GM18507 (cell line): ENCODE measurements around the gene MTMR4.
"Not testable (repeated sequence)": the region's sequence is repeated elsewhere in the genome, so short reads cannot be mapped to it uniquely, and the experiment has no call there.

Source experiments
- DNase-seq: peaks from one replicate; pipeline ENCODE4 v3.0.0; 2011; ENCODE audit warnings: low read depth; ENCODE audit not compliant: insufficient read length; ENCODE audit errors: extremely low spot score
- FAIRE-seq: peaks from 2 replicates; lab custom pipeline; 2011; peaks lifted over from hg19 to GRCh38; lab: Jason Lieb, UNC

The MTMR4 gene

DNA sequence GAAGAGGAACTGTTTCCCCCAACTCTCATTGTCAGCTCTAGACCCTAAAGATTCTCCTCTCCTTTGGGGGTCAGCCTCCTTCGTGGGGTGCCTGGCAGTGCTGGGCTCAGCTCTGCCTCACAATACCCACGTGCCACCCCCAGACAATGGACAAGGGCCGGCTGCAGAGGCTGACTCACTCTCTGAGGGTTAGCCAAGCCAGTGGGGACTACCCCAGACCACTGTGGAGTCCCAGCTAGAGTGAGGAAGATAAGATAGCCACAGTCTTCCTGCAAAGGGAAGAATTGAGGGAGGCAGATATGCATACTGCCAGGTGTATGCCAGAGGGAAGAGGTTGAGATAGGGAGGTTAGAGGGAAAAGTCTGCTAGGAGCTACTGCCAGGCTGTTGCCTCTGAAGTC, 13.5 kb upstream of the MTMR4 start:
- FAIRE-seq (no peak), DNase-seq (no peak)

DNA sequence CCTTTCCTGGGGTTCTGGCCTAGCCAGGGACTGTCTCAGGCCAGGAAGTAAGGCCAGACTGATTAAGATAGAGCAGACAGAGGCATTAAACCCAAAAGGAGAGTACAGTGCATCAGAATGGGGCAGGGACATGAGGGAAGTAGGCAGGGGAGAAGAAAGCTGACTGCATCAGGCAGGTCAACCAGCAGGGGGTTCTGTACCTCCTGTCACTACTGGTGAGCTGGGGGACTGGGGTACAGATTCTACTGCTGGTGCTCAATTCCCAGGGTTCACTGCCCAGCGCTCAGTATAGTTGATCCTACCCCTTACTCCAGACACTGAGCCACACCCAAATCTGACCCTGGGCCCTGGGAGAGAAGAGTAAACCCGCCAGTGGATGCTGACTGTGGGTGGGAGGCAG, 12.9 kb upstream of the MTMR4 start:
- DNase-seq, result no peak
- no peak for FAIRE-seq

- FAIRE-seq (no peak), DNase-seq (no peak)
Observed at GRCh38 chr17:58525239-58525638, 10.8 kb upstream of the MTMR4 start.

GRCh38 chr17:58521680-58522079, 7.2 kb upstream of the MTMR4 start:
- FAIRE-seq, result no peak
- DNase-seq, result no peak

- DNase-seq, result no peak
- FAIRE-seq, result no peak
Observed at GRCh38 chr17:58520843-58521430, 6.5 kb upstream of the MTMR4 start.

GRCh38 chr17:58517928-58518609, 3.6 kb upstream of the MTMR4 start:
- peak; percentile 94 for DNase-seq
- FAIRE-seq, result peak; percentile 98

DNA sequence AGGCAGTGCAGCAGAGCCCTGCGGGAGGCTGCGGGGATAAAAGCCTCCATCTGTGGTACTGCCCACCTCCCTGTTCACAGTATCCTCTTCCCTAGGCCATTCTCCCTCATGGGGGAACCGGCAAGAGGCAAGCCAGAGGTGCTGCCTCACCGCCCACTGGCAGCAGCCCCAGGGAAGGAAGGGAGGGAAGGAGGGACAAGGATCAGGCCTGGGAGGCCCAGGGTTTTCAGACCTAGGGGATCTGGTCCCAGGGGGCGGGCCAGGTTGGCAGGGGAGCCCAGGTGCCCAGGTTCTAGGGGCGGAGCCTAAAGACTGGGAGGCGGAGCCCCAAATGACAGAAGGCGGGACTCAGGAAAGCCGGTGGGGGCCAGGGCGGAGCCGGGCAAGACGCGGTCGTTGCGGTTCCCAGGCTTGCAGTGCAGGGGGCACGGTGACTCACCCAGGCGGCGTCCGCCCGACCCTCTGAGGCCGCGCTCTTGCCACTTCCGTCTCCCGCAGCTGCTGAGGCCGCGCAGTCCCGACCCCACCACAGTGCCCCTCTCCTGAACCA, 3.0 kb upstream of the MTMR4 start:
- DNase-seq (no peak), FAIRE-seq (no peak)

- no peak for FAIRE-seq
- DNase-seq, result no peak
Observed at GRCh38 chr17:58516644-58517377, 2.4 kb upstream of the MTMR4 start.

DNA sequence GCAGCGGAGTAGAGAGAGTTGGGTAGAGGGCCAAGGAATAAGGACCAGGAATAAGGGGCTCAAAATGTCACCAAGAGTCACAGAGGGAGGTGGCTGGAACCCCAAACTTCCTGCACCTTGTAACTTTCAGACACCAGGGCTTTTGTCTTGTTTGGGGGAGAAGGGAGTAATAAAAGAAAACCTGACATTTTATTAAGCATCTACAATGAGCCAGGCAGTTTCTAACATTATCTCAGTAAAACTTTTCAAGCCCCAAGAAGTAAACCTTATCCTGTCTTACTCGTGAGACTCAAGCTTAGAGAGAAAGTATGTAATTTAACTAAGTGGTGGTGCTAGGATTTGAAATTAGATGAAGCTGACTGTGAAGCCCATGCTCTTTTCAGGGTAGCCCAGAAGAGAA, 848 bp upstream of the MTMR4 start:
- DNase-seq (no peak), FAIRE-seq (no peak)

- FAIRE-seq (no peak), DNase-seq (no peak)
Observed at GRCh38 chr17:58514770-58515157, 326 bp upstream of the MTMR4 start.

- no peak for DNase-seq
- FAIRE-seq, result peak; percentile 24
Observed at GRCh38 chr17:58513267-58513964, 1.0 kb downstream of the MTMR4 start.

- FAIRE-seq, result no peak
- DNase-seq, result no peak
Observed at GRCh38 chr17:58510075-58510474, 4.4 kb downstream of the MTMR4 start.

DNA sequence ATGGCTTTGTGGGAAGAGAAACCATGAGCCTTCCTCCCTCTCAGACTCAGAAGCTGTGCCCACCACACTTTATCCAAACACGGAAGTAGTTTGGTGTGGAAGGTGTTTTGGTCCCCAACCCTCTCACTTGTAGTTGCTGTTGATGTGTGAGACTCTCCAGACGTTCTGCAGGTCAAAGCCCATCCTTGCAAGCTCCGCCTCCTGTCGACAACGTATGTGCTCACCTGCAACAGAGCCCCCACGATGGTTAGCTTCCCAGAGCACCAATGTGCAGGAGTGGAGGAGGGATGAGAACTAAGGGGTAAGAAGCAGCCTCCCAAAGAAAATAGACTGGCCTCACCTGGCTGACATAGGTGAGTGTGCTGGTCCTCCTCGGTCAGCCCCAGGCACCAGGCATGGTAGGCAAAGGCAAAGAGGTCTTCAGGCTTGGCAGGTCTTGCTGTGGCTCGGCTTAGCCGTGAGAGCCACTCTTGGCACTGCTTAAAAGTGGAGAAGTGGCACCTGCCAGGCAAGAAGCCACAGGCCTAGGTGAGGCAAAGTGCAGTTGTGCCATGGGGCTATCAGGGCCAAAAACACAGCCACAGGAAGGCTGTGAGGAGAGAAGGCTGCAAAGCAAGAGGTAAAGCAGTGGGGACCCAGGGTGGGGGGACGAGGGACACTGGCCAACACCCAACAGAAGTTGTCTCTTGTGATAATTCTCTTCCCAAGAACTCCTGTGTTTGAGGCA, 5.9 kb downstream of the MTMR4 start:
- DNase-seq, result no peak
- no peak for FAIRE-seq

DNA sequence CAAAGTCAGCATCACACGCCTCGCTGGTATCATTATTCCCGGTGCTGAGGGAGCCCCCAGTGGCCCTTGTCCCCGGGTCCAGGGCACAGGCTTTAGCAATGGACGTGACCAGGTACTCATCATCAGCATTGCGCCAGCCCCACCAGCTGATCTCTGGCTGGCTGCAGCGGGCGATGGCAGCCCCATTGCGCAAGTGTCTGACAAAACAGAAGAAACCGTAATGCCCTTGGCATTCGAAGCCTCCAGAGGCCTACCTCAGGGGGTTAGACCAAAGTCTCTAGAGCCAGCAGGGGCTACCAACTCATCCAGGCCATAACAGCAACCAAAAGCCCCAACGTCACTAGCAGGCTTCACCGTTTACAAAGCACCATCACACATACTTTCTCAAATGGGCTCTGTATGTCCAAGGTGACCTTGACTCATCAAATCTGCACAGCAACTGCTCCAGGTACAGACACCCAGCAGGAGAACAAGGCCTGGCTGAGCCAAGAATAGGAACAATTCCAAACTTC, 7.3 kb downstream of the MTMR4 start:
- DNase-seq (no peak), FAIRE-seq (no peak)

DNA sequence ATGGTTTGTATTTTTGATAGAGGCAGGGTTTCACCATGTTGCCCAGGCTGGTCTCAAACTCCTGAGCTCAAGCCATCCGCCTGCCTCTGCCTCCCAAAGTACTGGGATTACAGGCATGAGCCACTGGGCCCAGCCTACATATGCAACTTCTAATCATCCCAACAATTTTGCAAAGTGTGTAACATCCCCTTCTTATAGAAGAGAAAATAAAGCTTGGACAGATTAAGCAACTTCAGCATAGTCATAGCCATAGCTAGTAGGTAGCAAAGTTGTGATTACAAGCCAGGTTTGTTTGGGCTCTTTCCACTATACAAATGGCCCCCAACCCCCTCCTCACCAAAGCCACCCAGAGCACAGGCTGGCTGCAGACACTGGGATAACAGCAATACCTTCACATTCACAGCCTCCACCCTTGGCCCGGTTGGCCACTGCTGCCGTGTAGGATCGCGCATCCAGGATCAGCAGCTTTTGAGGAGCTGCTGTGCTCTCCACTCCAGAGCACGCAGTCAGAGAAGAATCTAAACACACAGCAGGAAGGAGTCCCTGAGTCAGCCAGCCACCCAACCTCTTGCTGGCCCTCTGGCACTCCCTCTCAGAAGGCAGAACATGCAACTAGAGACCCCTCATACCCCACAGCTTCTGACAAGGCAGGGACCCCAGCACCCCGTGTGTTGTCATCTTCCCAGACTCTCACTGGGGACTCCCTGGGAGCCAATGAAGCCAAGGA, 7.9 kb downstream of the MTMR4 start:
- DNase-seq (no peak), FAIRE-seq (no peak)

DNA sequence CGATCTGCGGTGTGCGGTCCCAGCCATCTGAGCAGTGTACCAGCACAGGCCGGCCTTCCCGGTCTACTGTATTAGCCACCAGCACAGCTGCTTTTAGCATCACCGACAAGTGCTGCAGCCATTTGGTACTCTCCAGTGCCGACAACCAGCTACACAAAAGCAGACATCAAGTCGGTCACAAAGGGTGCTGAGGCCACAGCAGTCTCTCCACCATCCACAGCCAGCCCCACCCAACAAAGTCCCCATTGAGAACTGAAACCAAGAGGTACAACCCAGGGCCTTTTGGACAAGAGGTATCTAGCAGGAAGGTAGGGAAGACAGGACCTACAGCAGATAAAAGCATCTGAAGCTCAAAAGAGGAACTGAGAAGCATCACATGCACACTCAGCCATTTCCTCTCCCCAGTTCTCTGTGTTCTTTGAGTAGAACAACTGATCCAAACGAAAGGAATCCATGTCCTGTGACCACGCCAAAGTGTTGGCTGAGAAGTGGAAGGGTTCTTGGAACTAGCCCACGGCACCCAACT, 9.5 kb downstream of the MTMR4 start:
- FAIRE-seq (peak; percentile 99), DNase-seq (no peak)

DNA sequence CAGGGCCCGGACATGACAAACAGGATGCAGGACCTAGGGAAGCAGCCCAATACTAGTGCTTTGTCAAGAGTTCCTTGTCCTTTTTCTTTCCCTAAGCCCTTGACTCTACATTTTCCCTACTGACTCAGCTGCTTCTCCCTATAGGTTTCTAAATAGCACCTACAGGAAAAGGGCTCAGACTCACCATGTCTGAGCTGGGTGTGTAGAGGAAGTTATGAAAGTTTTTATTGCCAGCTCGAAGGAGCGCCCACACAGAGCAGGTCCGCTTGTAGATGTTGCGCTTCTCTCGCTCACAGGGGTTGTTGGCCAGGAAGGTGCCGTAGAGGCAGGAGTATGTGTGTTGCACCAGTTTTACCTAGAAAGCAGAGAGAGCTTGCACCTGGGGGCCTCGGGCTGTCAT, 10.6 kb downstream of the MTMR4 start:
- DNase-seq (no peak), FAIRE-seq (no peak)

DNA sequence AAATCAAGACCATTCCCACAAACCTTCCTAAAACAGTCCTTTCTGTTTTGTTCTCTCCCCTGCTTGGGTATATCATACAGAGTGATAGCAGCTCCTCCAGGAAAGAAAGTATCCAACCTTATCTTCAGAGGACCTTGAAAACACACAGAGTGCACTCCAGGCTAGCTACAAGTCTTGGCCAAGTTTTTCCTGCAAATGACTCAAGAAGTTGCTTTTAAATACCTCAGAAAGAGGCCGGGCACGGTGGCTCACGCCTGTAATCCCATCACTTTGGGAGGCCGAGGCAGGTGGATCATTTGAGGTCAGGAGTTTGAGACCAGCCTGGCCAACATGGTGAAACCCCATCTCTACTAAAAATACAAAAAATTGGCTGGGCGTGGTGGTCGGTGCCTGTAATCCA, 11.3 kb downstream of the MTMR4 start:
- not testable (repeated sequence) for DNase-seq, FAIRE-seq
